IMR-90 (cell line): ENCODE results near the gene CES2.

Experiments
- BHLHE40 ChIP-seq: fragments of 150-350 bp; IDR thresholded peaks from 2 replicates; pipeline ENCODE4 v1.6.1; 2016; ENCODE audit warnings: mild to moderate bottlenecking, low read depth, low read length
- CEBPB ChIP-seq: IDR thresholded peaks from 2 replicates; pipeline ENCODE4 v1.6.1; 2012; ENCODE audit warnings: low read depth, low read length, improper control_type of control experiment
- CHD1 ChIP-seq: IDR thresholded peaks from 2 replicates; pipeline ENCODE4 v1.6.1; 2012; ENCODE audit warnings: low read depth, low read length, improper control_type of control experiment
- CTCF ChIP-seq: conservative IDR thresholded peaks from 2 replicates; pipeline ENCODE4 v1.5.1; 2012; ENCODE audit warnings: mild to moderate bottlenecking, low read depth, low read length, improper control_type of control experiment
- MAFK ChIP-seq: IDR thresholded peaks from 2 replicates; pipeline ENCODE4 v1.6.1; 2012; ENCODE audit warnings: low read depth, low read length, improper control_type of control experiment
- MAZ ChIP-seq: IDR thresholded peaks from 2 replicates; pipeline ENCODE4 v1.6.1; 2012; ENCODE audit warnings: low read depth, mild to moderate bottlenecking, low read length, improper control_type of control experiment, moderate library complexity, borderline replicate concordance
- MXI1 ChIP-seq: IDR thresholded peaks from 2 replicates; pipeline ENCODE4 v1.6.1; 2012; ENCODE audit warnings: low read depth, mild to moderate bottlenecking, low read length, moderate library complexity, borderline replicate concordance
- NFE2L2 ChIP-seq: fragments of 150-350 bp; IDR thresholded peaks from 2 replicates; pipeline ENCODE4 v1.6.1; 2016; ENCODE audit warnings: low read depth, mild to moderate bottlenecking, low read length
- POLR2A ChIP-seq: IDR thresholded peaks from 2 replicates; pipeline ENCODE4 v1.6.1; 2012; ENCODE audit warnings: mild to moderate bottlenecking, low read depth, low read length
- RAD21 ChIP-seq: IDR thresholded peaks from 2 replicates; pipeline ENCODE4 v1.6.1; 2012; ENCODE audit warnings: low read length, improper control_type of control experiment
- SMC3 ChIP-seq: fragments of 150-350 bp; IDR thresholded peaks from 2 replicates; pipeline ENCODE4 v1.6.1; 2016; ENCODE audit warnings: low read depth, mild to moderate bottlenecking, antibody characterized with exemption, low read length, moderate library complexity
- USF2 ChIP-seq: fragments of 150-350 bp; IDR thresholded peaks from 2 replicates; pipeline ENCODE4 v1.6.1; 2017; ENCODE audit warnings: mild to moderate bottlenecking, antibody characterized with exemption, low read length, low read depth

GRCh38 chr16:66894055-66894454 lies 41.3 kb upstream of the CES2 start:
- TF ChIP-seq CTCF, result no peak
- TF ChIP-seq MAZ, result no peak
- TF ChIP-seq POLR2A, result no peak
- no peak for TF ChIP-seq USF2
- no peak for TF ChIP-seq RAD21
- no peak for TF ChIP-seq CEBPB
- TF ChIP-seq SMC3, result no peak
- no peak for TF ChIP-seq BHLHE40
- TF ChIP-seq MXI1, result no peak
- TF ChIP-seq NFE2L2, result no peak
- TF ChIP-seq MAFK, result no peak
- no peak for TF ChIP-seq CHD1
